Upper lobe of left lung (tissue), 4 donors: ENCODE measurements around the gene USP53.

Experiments used
- CTCF ChIP-seq, 6 experiments: fragments of 450-650 bp in 4 of 6; fragments of 200-600 bp in 2 of 6; sonication (generic) in 2 of 6; IDR thresholded peaks; one replicate each; pipeline ENCODE4 v1.5.1; 2016 to 2019; ENCODE audit warnings: antibody characterized with exemption in 6 of 6
- EP300 ChIP-seq, 4 donors: sonication (generic); formaldehyde crosslinking; IDR thresholded peaks; one replicate each; pipeline ENCODE4 v1.5.1; 2017; ENCODE audit warnings: antibody characterized with exemption in 4 of 4, control low read depth in 2 of 4
- POLR2A ChIP-seq, 4 donors: fragments of 450-650 bp; IDR thresholded peaks; one replicate each; pipeline ENCODE4 v1.5.1; 2016 to 2017; ENCODE audit warnings: antibody characterized with exemption in 4 of 4, mild to moderate bottlenecking in 2 of 4
- POLR2AphosphoS5 ChIP-seq, 2 donors: sonication (generic); formaldehyde crosslinking; IDR thresholded peaks; one replicate each; pipeline ENCODE4 v1.5.1; 2017; ENCODE audit warnings: antibody characterized with exemption in 2 of 2

GRCh38 chr4:119304431-119304830 is 91.9 kb downstream of the USP53 start:
- no peak for TF ChIP-seq POLR2AphosphoS5 (IDR thresholded peaks at IDR 0.05)
- no peak for TF ChIP-seq CTCF (IDR thresholded peaks at IDR 0.05)
- TF ChIP-seq EP300 (IDR thresholded peaks at IDR 0.05): no peak
- TF ChIP-seq POLR2A (IDR thresholded peaks at IDR 0.05): no peak
